Activated CD4-positive, alpha-beta T cell treated with anti-CD3 and anti-CD28 coated beads for 48 hours (primary cell): Measurements from ENCODE around the gene SCGB3A2.
"Not testable (repeated sequence)": the region's sequence is repeated elsewhere in the genome, so short reads cannot be mapped to it uniquely, and the experiment has no call there.

Experiments used
- DNase-seq: peaks from one replicate; pipeline ENCODE4 v3.0.0-alpha.2; 2020

SCGB3A2 gene

DNA sequence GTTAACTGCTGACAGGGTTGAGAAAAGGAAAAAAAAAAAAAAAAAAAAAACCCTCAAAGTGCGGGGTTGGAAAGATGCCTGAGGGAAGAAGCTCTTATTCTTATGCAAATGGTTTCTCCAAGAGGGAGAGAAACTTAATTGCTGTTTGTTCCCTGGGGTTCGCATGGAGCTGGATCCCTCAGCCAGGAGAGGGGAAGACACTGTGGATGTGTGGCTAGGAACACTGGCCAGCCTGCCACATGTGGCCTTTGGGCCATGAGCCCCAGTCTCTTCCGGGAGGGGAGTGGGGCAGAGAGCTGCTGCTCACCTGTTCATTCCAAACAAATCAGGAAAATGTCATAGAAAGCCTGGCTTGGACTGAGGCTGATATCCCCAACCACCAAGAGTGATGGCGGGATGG is 9.4 kb upstream of the SCGB3A2 start:
- no peak for DNase-seq

GRCh38 chr5:147869892-147870291 is 8.6 kb upstream of the SCGB3A2 start:
- DNase-seq = not testable (repeated sequence)

- not testable (repeated sequence) for DNase-seq
Measured at GRCh38 chr5:147871980-147872549, 6.4 kb upstream of the SCGB3A2 start.

- DNase-seq = not testable (repeated sequence)
Measured at GRCh38 chr5:147872744-147873435, 5.6 kb upstream of the SCGB3A2 start.

DNA sequence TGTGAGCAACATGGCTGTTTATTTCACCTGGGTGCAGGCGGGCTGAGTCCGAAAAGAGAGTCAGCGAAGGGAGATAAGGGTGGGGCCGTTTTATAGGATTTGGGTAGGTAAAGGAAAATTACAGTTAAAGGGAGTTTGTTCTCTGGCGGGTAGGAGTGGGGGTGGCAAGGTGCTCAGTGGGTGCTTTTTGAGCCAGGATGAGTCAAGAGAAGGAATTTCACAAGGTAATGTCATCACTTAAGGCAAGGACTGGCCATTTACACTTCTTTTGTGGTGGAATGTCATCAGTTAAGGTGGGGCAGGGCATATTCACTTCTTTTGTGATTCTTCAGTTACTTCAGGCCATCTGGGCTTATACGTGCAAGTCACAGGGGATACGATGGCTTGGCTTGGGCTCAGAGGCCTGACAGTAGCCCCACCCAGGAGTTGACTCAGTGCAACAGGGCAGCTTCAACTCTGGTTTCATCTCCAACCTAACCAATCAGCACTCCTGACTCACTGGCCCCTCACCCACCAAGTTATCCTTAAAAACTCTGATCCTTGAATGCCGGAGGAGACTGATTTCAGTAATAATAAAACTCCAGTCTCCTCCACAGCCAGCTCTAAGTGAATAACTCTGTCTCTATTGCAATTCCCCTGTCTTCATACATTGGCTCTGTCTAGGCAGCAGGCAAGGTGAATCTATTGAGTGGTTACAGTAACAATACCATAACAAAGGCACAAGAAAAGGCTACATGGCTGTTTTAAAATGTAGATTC is 4.2 kb upstream of the SCGB3A2 start:
- not testable (repeated sequence) for DNase-seq

DNA sequence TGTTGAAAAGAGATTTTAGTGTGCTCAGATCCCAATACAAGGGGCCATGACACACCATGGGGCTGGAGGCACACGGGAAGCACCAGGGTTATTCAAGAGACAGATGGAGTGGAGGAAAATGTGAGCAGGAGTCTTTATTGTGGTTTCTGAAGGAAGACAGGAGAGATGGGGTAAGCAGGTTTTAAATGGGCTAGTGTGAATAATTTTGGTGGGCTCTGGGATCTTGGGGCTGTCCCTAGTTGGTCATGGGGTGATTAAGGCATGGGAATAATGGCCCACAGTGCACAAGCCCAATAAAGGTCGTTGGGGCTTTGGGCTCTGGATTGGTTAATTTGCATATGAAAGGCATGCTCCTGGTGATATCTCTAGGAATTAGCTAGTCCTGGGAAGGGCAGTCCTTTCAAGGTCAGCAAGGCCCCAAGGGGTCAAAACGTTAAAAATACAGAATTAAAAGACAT is 3.6 kb upstream of the SCGB3A2 start:
- DNase-seq = no peak

GRCh38 chr5:147876141-147876540 is 2.4 kb upstream of the SCGB3A2 start:
- no peak for DNase-seq

DNA sequence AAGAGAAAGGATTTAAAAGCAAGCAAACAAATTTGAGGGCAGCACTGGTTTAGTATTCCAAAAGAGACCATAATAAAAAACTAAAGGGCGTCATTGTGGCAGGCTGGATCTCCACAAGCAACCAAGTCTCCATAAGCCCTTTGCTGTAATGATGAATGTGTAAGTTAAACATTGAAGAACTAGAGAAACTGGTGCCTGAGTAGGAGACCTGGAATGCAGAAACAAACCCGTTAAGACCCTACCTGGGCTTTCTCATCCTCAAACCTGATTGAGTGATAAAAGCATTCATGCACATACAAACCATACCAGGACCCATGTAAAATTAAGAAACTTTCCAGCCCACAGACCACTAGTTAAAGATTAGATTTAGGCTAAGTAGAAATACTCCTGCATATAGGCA is 1.9 kb upstream of the SCGB3A2 start:
- no peak for DNase-seq

DNA sequence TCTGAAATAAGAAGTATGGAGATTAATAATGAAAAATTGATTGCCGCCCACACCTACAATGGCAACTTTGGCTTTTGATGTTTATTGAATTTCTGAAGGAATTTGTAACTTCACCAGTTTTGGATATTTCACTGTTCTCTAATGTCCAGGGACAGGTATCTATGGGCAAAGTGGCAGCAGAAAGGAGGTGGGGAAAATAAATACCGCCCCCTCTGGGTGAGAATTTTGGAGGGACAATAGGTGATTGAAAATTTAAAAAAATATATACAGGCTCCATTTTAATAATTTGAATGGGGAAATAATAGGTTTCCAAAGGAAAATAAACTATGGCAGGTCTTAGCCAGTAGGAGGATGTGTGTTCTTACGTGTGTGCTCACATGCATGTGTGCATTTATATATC is 1.3 kb downstream of the SCGB3A2 start:
- no peak for DNase-seq

GRCh38 chr5:147880487-147880886 is 2.0 kb downstream of the SCGB3A2 start:
- no peak for DNase-seq

GRCh38 chr5:147882586-147883313 is 4.2 kb downstream of the SCGB3A2 start:
- no peak for DNase-seq

DNA sequence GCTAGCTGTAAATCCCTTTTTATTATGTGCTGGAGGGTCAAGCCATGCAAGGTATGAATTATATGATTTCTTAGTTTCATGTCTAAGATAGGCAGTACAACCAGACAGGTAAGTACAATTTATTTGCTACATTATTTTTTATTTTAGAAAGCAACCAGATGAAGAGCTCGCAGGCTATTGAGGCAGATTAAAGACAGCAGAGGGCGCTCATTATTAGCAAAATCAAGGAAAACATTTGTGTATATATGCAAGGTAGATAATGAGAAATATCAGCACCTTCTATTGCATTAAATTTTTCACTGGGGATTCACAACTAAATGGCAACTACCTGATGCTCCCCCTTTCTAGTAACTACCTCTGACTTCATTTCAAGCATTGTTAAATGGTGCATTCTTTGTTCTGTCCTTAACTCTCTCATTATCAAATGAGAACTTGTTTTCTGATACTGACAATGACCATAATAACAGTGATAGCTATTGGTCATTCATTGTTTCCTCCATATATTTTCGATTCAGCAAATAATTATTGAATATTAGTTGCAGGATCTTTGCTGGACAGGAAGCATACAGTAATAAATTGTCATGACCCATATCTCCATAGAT is 8.6 kb downstream of the SCGB3A2 start:
- no peak for DNase-seq

GRCh38 chr5:147887930-147888329 is 9.4 kb downstream of the SCGB3A2 start:
- no peak for DNase-seq

- DNase-seq = no peak
Measured at GRCh38 chr5:147892696-147893296, 14.3 kb downstream of the SCGB3A2 start.

GRCh38 chr5:147893820-147894219 is 15.3 kb downstream of the SCGB3A2 start:
- no peak for DNase-seq

DNA sequence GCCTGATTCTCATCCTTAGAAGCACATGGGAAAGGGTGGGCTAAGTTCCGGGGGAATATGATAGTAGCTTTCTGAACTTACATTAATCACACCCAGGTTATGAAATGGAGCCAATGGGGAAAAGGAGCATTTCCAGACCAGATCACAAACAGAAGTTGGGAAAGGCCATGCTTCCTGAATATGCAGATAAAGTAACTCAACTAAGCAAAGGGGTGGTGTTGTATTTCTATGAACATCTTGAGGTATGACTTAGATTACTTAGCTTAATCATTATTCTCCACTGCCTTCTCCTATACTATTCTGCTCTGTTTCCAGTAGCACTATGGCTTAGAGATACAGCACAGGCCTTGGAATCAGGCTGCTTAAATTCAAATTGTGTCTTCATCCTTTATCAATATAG is 17.4 kb downstream of the SCGB3A2 start:
- DNase-seq = no peak

DNA sequence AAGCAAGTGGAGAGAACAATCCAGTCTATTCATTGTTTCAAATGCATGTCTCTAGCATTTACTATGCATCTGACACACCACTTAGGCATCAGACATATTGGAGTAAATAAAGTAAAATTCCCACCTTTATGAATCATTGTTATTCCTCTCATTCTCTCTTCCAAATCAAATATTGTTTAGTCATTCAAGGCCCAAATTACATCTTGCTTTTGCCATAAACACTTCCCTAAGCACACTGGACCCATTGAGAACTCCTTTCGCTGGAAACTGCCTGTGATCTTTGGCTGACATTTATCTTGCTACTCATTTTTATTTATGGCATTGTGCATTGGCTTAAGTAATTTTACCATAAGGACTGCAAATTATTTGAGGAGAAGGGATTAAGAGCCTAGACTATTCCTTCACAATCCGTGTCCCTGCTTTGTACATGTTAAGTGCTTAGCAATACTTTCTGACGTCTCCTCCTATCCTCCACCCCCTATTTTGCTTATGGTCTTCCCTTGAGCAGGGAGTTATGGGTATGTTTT is 20.4 kb downstream of the SCGB3A2 start:
- DNase-seq = no peak

- no peak for DNase-seq
Measured at GRCh38 chr5:147901599-147902039, 23.1 kb downstream of the SCGB3A2 start.

DNA sequence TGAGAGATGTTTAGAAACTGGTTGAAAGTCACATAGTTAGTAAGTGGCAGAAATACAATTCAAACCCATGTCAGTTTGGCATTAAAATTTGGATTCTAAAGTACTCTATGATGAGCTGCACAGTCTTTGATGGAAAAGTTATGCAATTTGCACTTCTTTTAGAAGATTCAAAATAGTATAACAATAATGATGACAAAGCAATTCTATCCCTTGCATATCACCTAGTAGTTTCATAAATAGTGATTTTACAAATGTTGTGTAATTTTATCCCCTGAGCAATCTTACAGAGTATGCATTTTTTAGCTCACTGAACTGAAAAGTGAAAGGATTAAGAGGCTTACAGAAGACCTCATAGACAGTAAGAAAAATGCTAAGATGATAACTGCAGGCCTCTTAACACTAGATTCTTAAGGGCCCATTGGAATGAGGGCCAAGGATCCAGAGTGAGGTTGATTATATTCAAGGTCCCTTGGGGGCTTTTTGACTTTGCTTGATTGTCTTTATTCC is 24.2 kb downstream of the SCGB3A2 start:
- DNase-seq = no peak

- no peak for DNase-seq
Measured at GRCh38 chr5:147904110-147904509, 25.6 kb downstream of the SCGB3A2 start.

- no peak for DNase-seq
Measured at GRCh38 chr5:147906326-147907095, 28.0 kb downstream of the SCGB3A2 start, which contains the start of gene C5orf46. TSS of gene C5orf46 (minus strand) at chr5:147906538. CDS start at chr5:147906501, 37 bp downstream.
